Astrocyte (in vitro differentiated cells and primary cell): ENCODE data around the gene HNRNPA1L2. TPM values are rescaled to one million over a fixed set of nuclear protein-coding genes. Genes with fewer than 3 reads are reported as not detected.
"Not testable (repeated sequence)": the region's sequence is repeated elsewhere in the genome, so short reads cannot be mapped to it uniquely, and the experiment has no call there.

Source experiments
- DNase-seq: peaks from one replicate; pipeline ENCODE4 v3.0.0-alpha.2; 2010; ENCODE audit warnings: low read depth
- FAIRE-seq: peaks from 2 replicates; lab custom pipeline; 2011; peaks lifted over from hg19 to GRCh38; lab: Jason Lieb, UNC
- H2AFZ ChIP-seq: 2 replicates; pipeline ENCODE4 v1.6.0; 2012; ENCODE audit warnings: low read depth, low read length, inconsistent platforms
- H3K27ac ChIP-seq: 2 replicates; pipeline ENCODE4 v1.5.1; 2011; ENCODE audit warnings: low read depth, low read length, inconsistent platforms
- H3K27me3 ChIP-seq: 2 replicates; pipeline ENCODE4 v1.6.0; 2011; ENCODE audit warnings: low read length, inconsistent platforms; ENCODE audit not compliant: insufficient read depth
- H3K36me3 ChIP-seq: 2 replicates; pipeline ENCODE4 v1.5.1; 2011; ENCODE audit warnings: low read length, inconsistent platforms; ENCODE audit not compliant: insufficient read depth
- H3K4me1 ChIP-seq: 2 replicates; pipeline ENCODE4 v1.5.1; 2011; ENCODE audit warnings: low read length, inconsistent platforms; ENCODE audit not compliant: insufficient read depth
- H3K4me2 ChIP-seq: 2 replicates; pipeline ENCODE4 v1.6.0; 2012; ENCODE audit warnings: low read length, inconsistent platforms
- H3K4me3 ChIP-seq: 2 replicates; pipeline ENCODE4 v1.5.1; 2011; ENCODE audit warnings: low read depth, mild to moderate bottlenecking, low read length, inconsistent platforms; ENCODE audit not compliant: insufficient read depth
- H3K79me2 ChIP-seq: 2 replicates; pipeline ENCODE4 v1.6.0; 2012; ENCODE audit warnings: mild to moderate bottlenecking, low read length, inconsistent platforms; ENCODE audit not compliant: insufficient read depth
- H3K9ac ChIP-seq: 2 replicates; pipeline ENCODE4 v1.6.0; 2012; ENCODE audit warnings: mild to moderate bottlenecking, low read length, inconsistent platforms
- H3K9me3 ChIP-seq: 2 replicates; pipeline ENCODE4 v1.5.1; 2012; ENCODE audit warnings: low read depth, mild to moderate bottlenecking, low read length, inconsistent platforms; ENCODE audit not compliant: insufficient read depth
- H4K20me1 ChIP-seq: 2 replicates; pipeline ENCODE4 v1.6.0; 2012; ENCODE audit warnings: low read length, inconsistent platforms; ENCODE audit not compliant: insufficient read depth
- H3K27ac Mint-ChIP-seq: one replicate; pipeline ENCODE4 v1.8.0; 2021; ENCODE audit warnings: mild to moderate bottlenecking, mixed read lengths; ENCODE audit not compliant: unreplicated experiment
- H3K27me3 Mint-ChIP-seq: one replicate; pipeline ENCODE4 v1.8.0; 2021; ENCODE audit warnings: low read depth, mixed read lengths; ENCODE audit not compliant: unreplicated experiment
- H3K36me3 Mint-ChIP-seq: one replicate; pipeline ENCODE4 v1.8.0; 2021; ENCODE audit warnings: low read depth, mixed read lengths; ENCODE audit not compliant: unreplicated experiment
- H3K4me1 Mint-ChIP-seq: one replicate; pipeline ENCODE4 v1.8.0; 2021; ENCODE audit warnings: low read depth, mixed read lengths; ENCODE audit not compliant: unreplicated experiment
- H3K4me3 Mint-ChIP-seq: one replicate; pipeline ENCODE4 v1.8.0; 2021; ENCODE audit warnings: mild to moderate bottlenecking, moderate library complexity, mixed read lengths; ENCODE audit not compliant: unreplicated experiment
- H3K9me3 Mint-ChIP-seq: one replicate; pipeline ENCODE4 v1.8.0; 2021; ENCODE audit warnings: mild to moderate bottlenecking, mixed read lengths; ENCODE audit not compliant: unreplicated experiment
- EZH2 ChIP-seq: IDR thresholded peaks from 2 replicates; pipeline ENCODE4 v1.6.1; 2012; ENCODE audit warnings: mild to moderate bottlenecking, low read length, inconsistent platforms; ENCODE audit not compliant: insufficient read depth
- total RNA-seq: library from RNA; stranded (reverse); gene quantifications from 2 replicates; pipeline ENCODE4 v1.2.1, GENCODE V29; 2021
- TF ChIP-seq, protein P1 (sequence below): IDR thresholded peaks from 2 replicates; pipeline ENCODE4 v1.5.1; 2011; ENCODE audit warnings: low read depth, mild to moderate bottlenecking, inconsistent platforms, low read length, moderate library complexity; ENCODE audit not compliant: insufficient read depth

Gene HNRNPA1L2
- total RNA-seq, 1 donor from 2014 or later: 6.4 TPM

DNA sequence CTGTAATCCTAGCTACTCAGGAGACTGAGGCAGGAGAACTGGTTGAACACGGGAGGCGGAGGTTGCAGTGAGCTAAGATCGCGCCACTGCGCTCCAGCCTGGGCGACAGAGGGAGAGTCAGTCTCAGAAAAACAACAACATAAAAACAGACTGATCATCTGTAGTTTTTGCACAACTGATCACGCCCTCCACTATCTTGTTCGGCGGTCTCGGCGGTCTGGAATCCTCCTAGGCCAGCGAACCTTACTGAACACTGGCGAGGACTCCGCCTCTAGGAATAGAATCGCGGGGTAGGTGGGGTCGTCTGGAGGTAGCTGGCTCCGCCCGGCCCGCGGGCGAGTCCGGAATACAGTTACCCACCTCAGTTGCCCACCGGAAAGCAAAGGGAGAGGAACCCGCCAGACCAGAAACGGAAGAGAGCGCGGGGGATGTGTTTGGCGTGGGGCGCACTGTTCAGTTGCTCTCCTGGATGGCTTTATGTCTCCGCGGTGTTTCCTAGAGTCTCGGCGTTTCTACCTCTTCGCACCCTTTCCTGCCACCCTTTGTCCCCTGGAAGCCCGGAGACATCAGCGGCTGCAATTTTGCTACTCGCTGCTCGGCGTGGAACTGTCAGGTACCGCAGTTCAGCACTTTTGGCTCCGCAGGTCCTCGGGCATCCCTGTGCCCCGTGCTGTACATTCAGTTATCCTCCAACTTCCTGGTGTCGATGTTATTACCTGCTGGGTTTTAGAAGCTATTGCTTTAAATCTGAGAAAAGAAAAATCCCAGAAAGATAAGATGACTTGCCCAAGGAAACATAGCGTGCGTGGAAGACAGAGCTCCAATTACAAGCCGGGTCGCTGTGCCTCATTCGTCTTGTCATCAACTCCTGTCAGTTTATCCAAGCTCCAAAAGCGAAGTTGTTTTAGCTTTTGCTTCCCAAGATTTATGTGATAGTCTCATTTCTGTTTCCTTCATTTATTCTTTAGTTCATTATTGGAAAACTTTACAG lies 24.9 kb upstream of the HNRNPA1L2 start:
- Histone ChIP-seq H3K27me3 (no peaks in the 10 kb centered on the region), H3K27ac (peak overlapping the region; percentile 50), H3K4me2 (peak overlapping the region; percentile 88), H3K36me3 (no peaks in the 10 kb centered on the region), H3K4me1 (peaks cover 5% of the 10 kb centered on the region), H3K4me3 (peak overlapping the region; percentile 98), H2AFZ (peak overlapping the region; percentile 91), H4K20me1 (no peaks in the 10 kb centered on the region), H3K9ac (peak overlapping the region; percentile 96), H3K79me2 (peaks cover 27% of the 10 kb centered on the region), H3K9me3 (no peaks in the 10 kb centered on the region)
- H3K9me3 Mint-ChIP-seq: no peaks in the 10 kb centered on the region
- H3K4me3 Mint-ChIP-seq: peak overlapping the region; percentile 100
- no peaks in the 10 kb centered on the region for H3K36me3 Mint-ChIP-seq
- DNase-seq: peak; percentile 76
- H3K4me1 Mint-ChIP-seq: peaks cover 4% of the 10 kb centered on the region
- H3K27ac Mint-ChIP-seq: peak overlapping the region; percentile 96
- no peak for TF ChIP-seq EZH2
- no peak for FAIRE-seq
- no peaks in the 10 kb centered on the region for H3K27me3 Mint-ChIP-seq

GRCh38 chr13:52631083-52631690 lies 11.0 kb upstream of the HNRNPA1L2 start:
- H3K27ac Mint-ChIP-seq, H3K4me3 Mint-ChIP-seq, H3K9ac ChIP-seq, H4K20me1 ChIP-seq, H2AFZ ChIP-seq, H3K4me1 Mint-ChIP-seq, H3K79me2 ChIP-seq, H3K27me3 Mint-ChIP-seq, H3K36me3 Mint-ChIP-seq, H3K4me1 ChIP-seq, H3K9me3 ChIP-seq, H3K4me2 ChIP-seq, DNase-seq, H3K9me3 Mint-ChIP-seq, H3K4me3 ChIP-seq, FAIRE-seq, H3K27ac ChIP-seq, H3K27me3 ChIP-seq: not testable (repeated sequence)
- peaks cover 15% of the 10 kb centered on the region for H3K36me3 ChIP-seq

DNA sequence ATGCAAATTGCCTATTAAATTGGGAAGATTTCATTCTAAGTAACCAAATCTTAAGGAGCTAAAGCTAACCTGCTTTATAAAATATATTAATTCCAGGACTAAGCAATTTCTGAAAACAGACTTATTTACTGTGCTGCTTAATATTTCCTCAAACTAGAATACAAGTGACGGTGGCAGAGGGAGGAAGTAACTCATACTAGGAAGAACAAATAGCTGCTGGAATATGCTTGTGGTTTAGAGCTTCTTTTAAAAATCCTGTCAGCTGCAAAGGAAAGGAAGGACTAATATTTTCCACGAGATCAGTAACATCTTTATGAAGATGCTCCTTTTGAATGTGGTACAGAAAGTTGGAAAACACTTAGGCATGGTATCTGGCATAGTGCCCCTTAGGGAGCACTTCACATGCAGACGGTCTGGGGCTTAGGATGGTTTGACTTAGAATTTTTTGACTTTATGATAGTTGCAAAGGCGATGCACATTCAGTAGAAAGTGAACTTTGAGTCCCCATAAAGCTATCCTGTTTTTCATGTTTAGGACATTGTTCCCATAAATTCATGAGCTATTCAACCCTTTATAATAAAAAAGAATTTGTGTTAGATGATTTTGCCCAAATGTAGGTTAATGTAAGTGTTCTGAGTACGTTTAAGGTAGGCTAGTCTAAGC lies 3.4 kb upstream of the HNRNPA1L2 start:
- Mint-ChIP-seq H3K4me1 (no peaks in the 10 kb centered on the region), H3K27me3 (no peaks in the 10 kb centered on the region), H3K9me3 (peaks cover 2% of the 10 kb centered on the region), H3K4me3 (no peak overlapping the region), H3K27ac (no peak overlapping the region), H3K36me3 (peaks cover 11% of the 10 kb centered on the region)
- H3K36me3 ChIP-seq: peaks cover 12% of the 10 kb centered on the region
- H4K20me1 ChIP-seq: no peaks in the 10 kb centered on the region
- no peaks in the 10 kb centered on the region for H3K4me1 ChIP-seq
- no peaks in the 10 kb centered on the region for H3K79me2 ChIP-seq
- H3K9ac ChIP-seq: no peak overlapping the region
- H3K27ac ChIP-seq: no peak overlapping the region
- TF ChIP-seq EZH2: no peak
- TF ChIP-seq, protein P1, sequence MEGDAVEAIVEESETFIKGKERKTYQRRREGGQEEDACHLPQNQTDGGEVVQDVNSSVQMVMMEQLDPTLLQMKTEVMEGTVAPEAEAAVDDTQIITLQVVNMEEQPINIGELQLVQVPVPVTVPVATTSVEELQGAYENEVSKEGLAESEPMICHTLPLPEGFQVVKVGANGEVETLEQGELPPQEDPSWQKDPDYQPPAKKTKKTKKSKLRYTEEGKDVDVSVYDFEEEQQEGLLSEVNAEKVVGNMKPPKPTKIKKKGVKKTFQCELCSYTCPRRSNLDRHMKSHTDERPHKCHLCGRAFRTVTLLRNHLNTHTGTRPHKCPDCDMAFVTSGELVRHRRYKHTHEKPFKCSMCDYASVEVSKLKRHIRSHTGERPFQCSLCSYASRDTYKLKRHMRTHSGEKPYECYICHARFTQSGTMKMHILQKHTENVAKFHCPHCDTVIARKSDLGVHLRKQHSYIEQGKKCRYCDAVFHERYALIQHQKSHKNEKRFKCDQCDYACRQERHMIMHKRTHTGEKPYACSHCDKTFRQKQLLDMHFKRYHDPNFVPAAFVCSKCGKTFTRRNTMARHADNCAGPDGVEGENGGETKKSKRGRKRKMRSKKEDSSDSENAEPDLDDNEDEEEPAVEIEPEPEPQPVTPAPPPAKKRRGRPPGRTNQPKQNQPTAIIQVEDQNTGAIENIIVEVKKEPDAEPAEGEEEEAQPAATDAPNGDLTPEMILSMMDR: no peak
- H3K4me3 ChIP-seq: no peak overlapping the region
- H3K9me3 ChIP-seq: no peaks in the 10 kb centered on the region
- DNase-seq (no peak), FAIRE-seq (peak; percentile 26)
- no peak overlapping the region for H2AFZ ChIP-seq
- H3K4me2 ChIP-seq: no peak overlapping the region
- H3K27me3 ChIP-seq: no peaks in the 10 kb centered on the region
